NB4 (cell line): Measurements from ENCODE around the gene RHBDF1.
"Not testable (repeated sequence)": the region's sequence is repeated elsewhere in the genome, so short reads cannot be mapped to it uniquely, and the experiment has no call there.

Source experiments
- POLR2A ChIP-seq: IDR thresholded peaks from 2 replicates; pipeline ENCODE4 v1.6.1; 2011; ENCODE audit warnings: mild to moderate bottlenecking; ENCODE audit not compliant: insufficient read length; ENCODE audit errors: extremely low read depth
- TF ChIP-seq, protein P1 (sequence below): IDR thresholded peaks from one replicate; pipeline ENCODE4 v1.5.1; 2012; ENCODE audit warnings: low read depth, low read length

- not testable (repeated sequence) for TF ChIP-seq POLR2A
- TF ChIP-seq, protein P1, sequence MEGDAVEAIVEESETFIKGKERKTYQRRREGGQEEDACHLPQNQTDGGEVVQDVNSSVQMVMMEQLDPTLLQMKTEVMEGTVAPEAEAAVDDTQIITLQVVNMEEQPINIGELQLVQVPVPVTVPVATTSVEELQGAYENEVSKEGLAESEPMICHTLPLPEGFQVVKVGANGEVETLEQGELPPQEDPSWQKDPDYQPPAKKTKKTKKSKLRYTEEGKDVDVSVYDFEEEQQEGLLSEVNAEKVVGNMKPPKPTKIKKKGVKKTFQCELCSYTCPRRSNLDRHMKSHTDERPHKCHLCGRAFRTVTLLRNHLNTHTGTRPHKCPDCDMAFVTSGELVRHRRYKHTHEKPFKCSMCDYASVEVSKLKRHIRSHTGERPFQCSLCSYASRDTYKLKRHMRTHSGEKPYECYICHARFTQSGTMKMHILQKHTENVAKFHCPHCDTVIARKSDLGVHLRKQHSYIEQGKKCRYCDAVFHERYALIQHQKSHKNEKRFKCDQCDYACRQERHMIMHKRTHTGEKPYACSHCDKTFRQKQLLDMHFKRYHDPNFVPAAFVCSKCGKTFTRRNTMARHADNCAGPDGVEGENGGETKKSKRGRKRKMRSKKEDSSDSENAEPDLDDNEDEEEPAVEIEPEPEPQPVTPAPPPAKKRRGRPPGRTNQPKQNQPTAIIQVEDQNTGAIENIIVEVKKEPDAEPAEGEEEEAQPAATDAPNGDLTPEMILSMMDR: not testable (repeated sequence)
These were observed 48.3 kb downstream of the RHBDF1 start for GRCh38 chr16:24151-24550.
